Suprapubic skin (tissue), 4 donors: ENCODE results near the gene MFAP2.

Experiments
- CTCF ChIP-seq, 2 donors: fragments of 200-600 bp in 1 of 2; fragments of 450-650 bp in 1 of 2; sonication (generic) in 1 of 2; IDR thresholded peaks; one replicate each; pipeline ENCODE4 v1.5.1; 2016 to 2019; ENCODE audit warnings: antibody characterized with exemption in 2 of 2, mild to moderate bottlenecking in 1 of 2, moderate library complexity in 1 of 2
- EP300 ChIP-seq: sonication (generic); formaldehyde crosslinking; IDR thresholded peaks from one replicate; pipeline ENCODE4 v1.6.1; 2017; ENCODE audit warnings: antibody characterized with exemption
- POLR2A ChIP-seq, 2 donors: fragments of 450-650 bp; IDR thresholded peaks; one replicate each; pipeline ENCODE4 v1.6.1; 2017; ENCODE audit warnings: antibody characterized with exemption in 2 of 2, mild to moderate bottlenecking in 2 of 2, moderate library complexity in 2 of 2
- POLR2AphosphoS5 ChIP-seq, 3 donors: sonication (generic); formaldehyde crosslinking; IDR thresholded peaks; one replicate each; pipeline ENCODE4 v1.6.1; 2017; ENCODE audit warnings: antibody characterized with exemption in 3 of 3

GRCh38 chr1:16961297-16962133 is 18.9 kb downstream of the MFAP2 start:
- no peak for TF ChIP-seq CTCF (IDR thresholded peaks at IDR 0.05)
- TF ChIP-seq POLR2AphosphoS5 (IDR thresholded peaks at IDR 0.05): no peak
- no peak for TF ChIP-seq EP300
- no peak for TF ChIP-seq POLR2A (IDR thresholded peaks at IDR 0.05)
